H1 (cell line): Measurements from ENCODE around the gene NCKIPSD. TPM values are rescaled to one million over a fixed set of nuclear protein-coding genes. Genes with fewer than 3 reads are reported as not detected.

Source experiments
- CTCF ChIA-PET: fragments of 300-600 bp; sonication (Branson Sonifier 250); formaldehyde crosslinking; loops from one replicate; lab custom pipeline; 2021; ENCODE audit not compliant: partially characterized antibody; lab: Charles Lee
- POLR2A ChIA-PET: fragments of 300-600 bp; sonication (Branson Sonifier 250); formaldehyde crosslinking; loops from one replicate; lab custom pipeline; 2021; ENCODE audit warnings: inconsistent platforms; ENCODE audit not compliant: partially characterized antibody; lab: Charles Lee
- DNase-seq, 2 experiments: peaks; one replicate each; pipeline versions ENCODE4 v3.0.0 to v3.0.0-alpha.2; 2010 to 2022; ENCODE audit warnings: low spot score in 2 of 2, low read depth in 1 of 2, mixed read lengths in 1 of 2
- FAIRE-seq: peaks from 2 replicates; lab custom pipeline; 2011; peaks lifted over from hg19 to GRCh38; lab: Jason Lieb, UNC
- H2AFZ ChIP-seq: 2 replicates; pipeline ENCODE4 v1.8.1; 2012; ENCODE audit warnings: low read length, inconsistent platforms
- H2AK5ac ChIP-seq: 2 replicates; pipeline ENCODE4 v1.6.1; 2013; ENCODE audit warnings: low read depth, low read length
- H2BK120ac ChIP-seq: replicated peaks from 2 replicates; pipeline ENCODE3; 2013; ENCODE audit warnings: low read depth, low read length, inconsistent platforms
- H2BK12ac ChIP-seq: 2 replicates; pipeline ENCODE4 v1.6.1; 2013; ENCODE audit warnings: low read depth, low read length
- H2BK15ac ChIP-seq: 2 replicates; pipeline ENCODE4 v1.6.1; 2013; ENCODE audit warnings: low read length
- H2BK20ac ChIP-seq: 2 replicates; pipeline ENCODE4 v1.6.1; 2013; ENCODE audit warnings: low read length
- H2BK5ac ChIP-seq: 2 replicates; pipeline ENCODE4 v1.6.1; 2013; ENCODE audit warnings: low read depth, low read length
- H3K14ac ChIP-seq: 2 replicates; pipeline ENCODE4 v1.6.1; 2013; ENCODE audit warnings: inconsistent platforms; ENCODE audit not compliant: insufficient read length
- H3K18ac ChIP-seq: 2 replicates; pipeline ENCODE4 v1.6.1; 2013; ENCODE audit warnings: low read length; ENCODE audit errors: extremely low read depth
- H3K23ac ChIP-seq: 2 replicates; pipeline ENCODE4 v1.6.1; 2013; ENCODE audit warnings: inconsistent platforms; ENCODE audit not compliant: insufficient read length
- H3K23me2 ChIP-seq: 2 replicates; pipeline ENCODE4 v1.6.1; 2013; ENCODE audit warnings: low read depth, low read length
- H3K27ac ChIP-seq: 2 replicates; pipeline ENCODE4 v1.6.1; 2011; ENCODE audit warnings: low read depth, low read length, inconsistent platforms
- H3K27me3 ChIP-seq, 4 experiments: replicated peaks in 1 of 4; 1 replicate in 1 of 4; 2 replicates in 3 of 4; pipeline versions ENCODE4 v1.6.1 to v1.8.1; 2011 to 2013; ENCODE audit warnings: low read length in 3 of 4, mild to moderate bottlenecking in 3 of 4, inconsistent platforms in 2 of 4, mixed read lengths in 2 of 4, moderate library complexity in 1 of 4; ENCODE audit not compliant: control insufficient read depth in 3 of 4, insufficient read depth in 3 of 4; ENCODE audit errors: extremely low read depth in 1 of 4
- H3K36me3 ChIP-seq, 4 experiments: 2 replicates each; pipeline versions ENCODE4 v1.6.1 to v1.8.1; 2011 to 2013; ENCODE audit warnings: mild to moderate bottlenecking in 4 of 4, low read length in 3 of 4, moderate library complexity in 2 of 4, control low read depth in 1 of 4, inconsistent platforms in 1 of 4; ENCODE audit not compliant: insufficient read depth in 4 of 4, control insufficient read depth in 2 of 4
- H3K4ac ChIP-seq: replicated peaks from 2 replicates; pipeline ENCODE3; 2013; ENCODE audit warnings: low read length, low read depth, mixed read lengths, inconsistent platforms; ENCODE audit not compliant: insufficient read length
- H3K4me1 ChIP-seq, 4 experiments: replicated peaks in 1 of 4; 1 replicate in 1 of 4; 2 replicates in 3 of 4; pipeline versions ENCODE4 v1.6.1 to v1.8.1; 2011 to 2013; ENCODE audit warnings: low read length in 3 of 4, inconsistent platforms in 2 of 4, mixed read lengths in 1 of 4; ENCODE audit not compliant: insufficient read depth in 4 of 4, control insufficient read depth in 3 of 4
- H3K4me2 ChIP-seq, 2 experiments: 2 replicates each; pipeline versions ENCODE4 v1.6.1 to v1.8.1; 2011 to 2013; ENCODE audit warnings: low read depth in 2 of 2, low read length in 2 of 2, control low read depth in 1 of 2, inconsistent platforms in 1 of 2, mild to moderate bottlenecking in 1 of 2; ENCODE audit not compliant: insufficient read depth in 1 of 2
- H3K4me3 ChIP-seq, 4 experiments: fragments of 200-600, 300-600 bp in 1 of 4; sonication (generic), shearing (Covaris generic), sonication (Bioruptor Twin) in 1 of 4; 2 replicates each; pipeline versions ENCODE4 v1.5.1 to v1.8.1; 2011 to 2016; ENCODE audit warnings: low read length in 4 of 4, low read depth in 3 of 4, control low read depth in 2 of 4, inconsistent platforms in 2 of 4, mild to moderate bottlenecking in 2 of 4, mixed read lengths in 1 of 4, moderate library complexity in 1 of 4; ENCODE audit not compliant: insufficient read depth in 2 of 4; ENCODE audit errors: extremely low read depth in 1 of 4
- H3K56ac ChIP-seq: replicated peaks from 2 replicates; pipeline ENCODE3; 2013; ENCODE audit warnings: low read depth, mild to moderate bottlenecking, mixed read lengths, low read length, inconsistent platforms; ENCODE audit not compliant: insufficient read length
- H3K79me1 ChIP-seq: 2 replicates; pipeline ENCODE4 v1.6.1; 2013; ENCODE audit warnings: low read depth, low read length, control low read depth
- H3K79me2 ChIP-seq, 2 experiments: 2 replicates each; pipeline versions ENCODE4 v1.6.1 to v1.8.1; 2012 to 2013; ENCODE audit warnings: low read length in 2 of 2, mild to moderate bottlenecking in 2 of 2, inconsistent platforms in 1 of 2; ENCODE audit not compliant: insufficient read depth in 2 of 2, control insufficient read depth in 1 of 2
- H3K9ac ChIP-seq, 4 experiments: replicated peaks in 1 of 4; 1 replicate in 1 of 4; 2 replicates in 3 of 4; pipeline versions ENCODE4 v1.6.1 to v1.8.1; 2011 to 2013; ENCODE audit warnings: low read depth in 3 of 4, low read length in 3 of 4, control low read depth in 2 of 4, mild to moderate bottlenecking in 2 of 4, moderate library complexity in 2 of 4, inconsistent platforms in 1 of 4; ENCODE audit errors: extremely low read depth in 1 of 4
- H3K9me3 ChIP-seq, 2 experiments: 2 replicates each; pipeline versions ENCODE4 v1.6.1 to v1.8.1; 2012 to 2013; ENCODE audit warnings: mild to moderate bottlenecking in 2 of 2, moderate library complexity in 2 of 2, control low read depth in 1 of 2, inconsistent platforms in 1 of 2, low read depth in 1 of 2, low read length in 1 of 2, mixed read lengths in 1 of 2; ENCODE audit not compliant: insufficient read depth in 2 of 2
- H4K20me1 ChIP-seq, 2 experiments: replicated peaks in 1 of 2; 2 replicates each; pipeline versions ENCODE3 to v1.8.1; 2011 to 2013; ENCODE audit warnings: inconsistent platforms in 2 of 2, low read length in 2 of 2, mild to moderate bottlenecking in 1 of 2; ENCODE audit not compliant: insufficient read depth in 2 of 2, control insufficient read depth in 1 of 2
- H4K5ac ChIP-seq: 2 replicates; pipeline ENCODE4 v1.6.1; 2013; ENCODE audit warnings: low read length, low read depth, mixed read lengths, inconsistent platforms; ENCODE audit not compliant: insufficient read length
- H4K8ac ChIP-seq: 2 replicates; pipeline ENCODE4 v1.8.0; 2013; ENCODE audit warnings: mild to moderate bottlenecking, moderate library complexity, low read length, inconsistent platforms; ENCODE audit not compliant: insufficient read depth; ENCODE audit errors: extremely low read depth
- H4K91ac ChIP-seq: replicated peaks from 2 replicates; pipeline ENCODE3; 2013; ENCODE audit warnings: low read length, mixed read lengths, inconsistent platforms; ENCODE audit not compliant: insufficient read length
- CREB1 ChIP-seq: IDR thresholded peaks from 2 replicates; pipeline ENCODE4 v1.6.1; 2012; ENCODE audit warnings: inconsistent platforms
- FOSL1 ChIP-seq: IDR thresholded peaks from 2 replicates; pipeline ENCODE4 v1.6.1; 2011; ENCODE audit warnings: mild to moderate bottlenecking, low read depth, low read length, moderate library complexity; ENCODE audit not compliant: insufficient read depth
- JUND ChIP-seq: IDR thresholded peaks from 2 replicates; pipeline ENCODE4 v1.6.1; 2011; ENCODE audit warnings: mild to moderate bottlenecking, improper control_type of control experiment, low read length
- KDM4A ChIP-seq: IDR thresholded peaks from one replicate; pipeline ENCODE4 v1.7.1; 2012; ENCODE audit warnings: low read depth, mild to moderate bottlenecking, moderate library complexity, low read length, inconsistent platforms; ENCODE audit not compliant: severe bottlenecking
- MAX ChIP-seq: IDR thresholded peaks from 2 replicates; pipeline ENCODE4 v1.6.1; 2012; ENCODE audit warnings: inconsistent platforms
- POLR2A ChIP-seq, 2 experiments: IDR thresholded peaks; 1 replicate in 1 of 2; 2 replicates in 1 of 2; pipeline ENCODE4 v1.6.1; 2011; ENCODE audit warnings: low read depth in 2 of 2, low read length in 2 of 2, mild to moderate bottlenecking in 2 of 2; ENCODE audit errors: control extremely low read depth in 1 of 2
- SIX5 ChIP-seq: IDR thresholded peaks from 2 replicates; pipeline ENCODE4 v1.6.1; 2011; ENCODE audit warnings: mild to moderate bottlenecking, low read depth, low read length
- SP1 ChIP-seq: IDR thresholded peaks from 2 replicates; pipeline ENCODE4 v1.6.1; 2011; ENCODE audit warnings: low read depth, low read length
- SRF ChIP-seq: IDR thresholded peaks from 2 replicates; pipeline ENCODE4 v1.6.1; 2011; ENCODE audit warnings: mild to moderate bottlenecking, low read depth, low read length, moderate library complexity
- TAF1 ChIP-seq: IDR thresholded peaks from 2 replicates; pipeline ENCODE4 v1.6.1; 2011; ENCODE audit warnings: mild to moderate bottlenecking, low read depth, low read length
- TBP ChIP-seq: IDR thresholded peaks from 2 replicates; pipeline ENCODE4 v1.6.1; 2011; ENCODE audit warnings: low read depth, low read length, improper control_type of control experiment
- TEAD4 ChIP-seq: IDR thresholded peaks from 2 replicates; pipeline ENCODE4 v1.6.1; 2012; ENCODE audit warnings: low read depth, low read length, inconsistent platforms, mixed read lengths
- WGBS, 2 experiments: shearing (Covaris generic) in 1 of 2; methylation state at CpG; one replicate each; pipeline versions ENCODE4 v1.1.6 to v1.1.7; 2013 to 2015; ENCODE audit warnings: low lambda C conversion rate in 2 of 2, mixed read lengths in 2 of 2, inconsistent platforms in 1 of 2, low coverage in 1 of 2, missing lambda C conversion rate in 1 of 2; ENCODE audit not compliant: insufficient replicate concordance in 2 of 2, insufficient coverage in 1 of 2, insufficient read length in 1 of 2; ENCODE audit errors: extremely low coverage in 1 of 2, missing lambda C conversion rate in 1 of 2; 5-methylcytosine and 5-hydroxymethylcytosine counted together
- polyA plus RNA-seq, 7 experiments: library from polyadenylated mRNA; depleted of rRNA in 3 of 7; stranded (reverse) in 5 of 7; unstranded in 2 of 7; fragments of >200 nt in 5 of 7; fragments of 200-250 nt in 2 of 7; gene quantifications; 1 replicate in 5 of 7; 2 replicates in 1 of 7; 4 replicates in 1 of 7; pipeline versions ENCODE4 v1.2.1 to v1.2.3, GENCODE V29; 2011 to 2013; ENCODE audit warnings: missing spikeins in 2 of 7, mixed read lengths in 2 of 7
- total RNA-seq: library from RNA; stranded (reverse); fragmentation: NEBNext Ultra II Directional; extraction: Animal tissue kit (Norgen Biotek cat#: 25700); gene quantifications from 2 replicates; pipeline ENCODE4 v1.2.1, GENCODE V29; 2021

The NCKIPSD gene
- total and polyA plus RNA-seq, 2 of the 8 experiments (the other 6 are each of a cell fraction or from before 2014, with no cell fraction given), result 34.7 to 91.8 TPM

- Histone ChIP-seq H3K79me1 (peaks cover 14% of the 10 kb centered on the region), H4K8ac (no peak overlapping the region), H2AK5ac (peak overlapping the region; percentile 34; the same call in 1 of the 2 replicates), H3K27ac (peak overlapping the region; percentile 69), H2BK5ac (peak overlapping the region; percentile 5; the same call in 1 of the 2 replicates), H3K23ac (no peak overlapping the region), H3K36me3 (peaks cover 25 to 74% (median 48%) of the 10 kb centered on the region in 4 experiments), H2BK15ac (no peak overlapping the region), H2BK20ac (no peak overlapping the region), H4K91ac (no peak overlapping the region), H3K18ac (no peak overlapping the region; the same call in 1 of the 2 replicates), H3K9me3 (no peaks in the 10 kb centered on the region), H3K23me2 (no peaks in the 10 kb centered on the region), H2AFZ (no peak overlapping the region), H2BK12ac (0 out of 2 replicates have a peak overlapping the region, but pooled peaks have one; percentile 62), H3K4me1 (peaks cover 6 to 7% (median 6%) of the 10 kb centered on the region in 4 experiments), H3K27me3 (no peaks in the 10 kb centered on the region), H3K9ac (peak overlapping the region in 3 of 4 experiments; percentile 65 to 73 (median 65); a peak in 6 of 7 replicates), H2BK120ac (no peak overlapping the region), H4K20me1 (peaks cover 20 to 32% of the 10 kb centered on the region in 2 experiments), H3K79me2 (peaks cover 25 to 75% of the 10 kb centered on the region in 2 experiments), H3K4me3 (peak overlapping the region in 3 of 4 experiments; percentile 12 to 36 (median 20); a peak in 4 of 8 replicates), H4K5ac (no peak overlapping the region), H3K56ac (no peak overlapping the region), H3K4me2 (peak overlapping the region; percentile 50 to 58), H3K14ac (no peak overlapping the region), H3K4ac (no peak overlapping the region)
- TF ChIP-seq FOSL1, result no peak
- no peak for TF ChIP-seq KDM4A
- TF ChIP-seq SRF, result peak; percentile 17; the same call in 1 of the 2 replicates
- TF ChIP-seq TEAD4, result 0 out of 2 replicates have a peak, but pooled peaks have one; percentile 8
- TF ChIP-seq TAF1, result peak; percentile 42; the same call in 1 of the 2 replicates
- TF ChIP-seq CREB1, result no peak
- peak; percentile 32; the same call in 1 of the 2 replicates for TF ChIP-seq TBP
- no peak for TF ChIP-seq SIX5
- TF ChIP-seq POLR2A (IDR thresholded peaks at IDR 0.05; ENCODE audit: control extremely low read depth in 1 of 2, low read depth in 2 of 2, low read length in 2 of 2), result peak; percentile 34 to 62; a peak in 2 of 3 replicates
- 0 out of 2 replicates have a peak, but pooled peaks have one; percentile 20 for TF ChIP-seq MAX
- 0 out of 2 replicates have a peak, but pooled peaks have one; percentile 37 for TF ChIP-seq JUND
- TF ChIP-seq SP1, result 0 out of 2 replicates have a peak, but pooled peaks have one; percentile 58
- WGBS, 2 experiments, result 49% methylated on average over 9 of the region's 9 CpGs; no CpG with 5 or more reads in 1 of the 2 experiments
- peak; percentile 82 for DNase-seq
- ChIA-PET POLR2A (interaction anchor here (0.7 to 13.3 kb wide), 10 partner anchors 9 to 152 kb away, joined by 3 to 187 read pairs (median 3); partner anchors contain the start of genes IP6K2, NCKIPSD and PRKAR2A), CTCF (interaction anchor here (0.7 to 1.8 kb wide), 6 partner anchors 9 to 63 kb away, joined by 3 to 5 read pairs (median 3); partner anchors contain the start of gene NCKIPSD)
- peak; percentile 89 for FAIRE-seq
These were observed 9.7 kb upstream of the NCKIPSD start for GRCh38 chr3:48695393-48695753.
